SH-SY5Y (cell line): ENCODE data around the gene ENTPD8.

ENCODE experiments used
- GATA2 ChIP-seq: IDR thresholded peaks from 2 replicates; pipeline ENCODE4 v1.6.1; 2011; ENCODE audit warnings: mild to moderate bottlenecking, low read depth, low read length
- GATA3 ChIP-seq: IDR thresholded peaks from 2 replicates; pipeline ENCODE4 v1.6.1; 2011; ENCODE audit warnings: low read depth, mild to moderate bottlenecking, low read length, moderate library complexity

DNA sequence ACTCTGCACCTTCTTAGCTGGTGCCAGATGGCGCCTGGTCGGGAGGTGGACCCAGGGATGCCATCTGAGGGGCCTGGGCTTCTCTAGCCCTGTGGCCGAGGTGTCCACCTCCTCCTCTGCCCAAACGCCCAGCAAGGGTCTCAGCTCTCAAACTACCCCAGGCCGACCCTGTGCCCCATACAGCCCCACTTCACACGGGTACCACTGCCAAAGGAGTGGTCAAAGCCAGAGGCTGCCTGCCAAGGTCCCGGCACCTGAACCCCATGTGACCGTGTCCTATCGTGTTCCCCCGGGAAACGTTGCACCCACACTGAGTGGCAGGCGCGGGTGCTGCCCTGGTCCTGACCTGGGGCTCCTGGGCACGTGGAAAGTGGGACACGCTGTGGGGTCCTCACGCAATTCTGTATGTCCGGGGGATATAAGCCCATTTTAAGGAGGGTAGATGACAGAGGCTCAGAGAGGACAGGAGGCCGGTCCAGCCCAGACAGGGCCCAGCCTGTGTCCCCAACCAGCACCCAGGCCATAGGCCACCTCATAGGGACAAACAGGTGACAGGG is 1.9 kb downstream of the ENTPD8 start:
- TF ChIP-seq GATA2 (no peak), GATA3 (no peak)
